CD4-positive, alpha-beta T cell treated with Interleukin-15 for 1 hour (primary cell): Measurements from ENCODE around the gene RAX2.
"Not testable (repeated sequence)": the region's sequence is repeated elsewhere in the genome, so short reads cannot be mapped to it uniquely, and the experiment has no call there.

Experiments used
- DNase-seq: peaks from one replicate; pipeline ENCODE4 v3.0.0-alpha.2; 2020

The RAX2 gene

GRCh38 chr19:3771906-3772455 lies at the start of gene RAX2:
Gene RAX2, minus strand, starts transcription at chr19:3772228. Its CDS starts 486 bp downstream, at chr19:3771742.
- DNase-seq = no peak

DNA sequence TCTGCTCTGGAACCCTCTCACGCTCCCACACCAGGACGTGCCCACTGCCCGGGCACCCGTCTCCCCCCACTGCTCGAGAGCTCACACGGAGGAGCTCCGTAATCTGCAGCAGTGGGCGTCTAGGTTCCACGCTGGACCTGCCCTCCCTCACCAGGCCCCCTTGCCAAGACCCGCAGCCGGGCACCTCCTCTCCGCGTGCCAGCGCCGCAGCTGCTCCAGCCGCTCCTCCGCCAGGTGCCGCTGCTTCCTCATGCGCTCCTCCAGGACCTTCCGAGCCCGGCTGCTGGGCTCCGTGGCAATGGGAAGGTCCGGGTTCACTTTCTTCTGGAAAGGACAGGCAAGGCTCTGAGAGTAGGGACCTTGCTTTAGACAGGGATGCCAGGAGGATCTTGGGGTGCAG lies 49.1 kb upstream of the RAX2 start:
- DNase-seq = no peak

DNA sequence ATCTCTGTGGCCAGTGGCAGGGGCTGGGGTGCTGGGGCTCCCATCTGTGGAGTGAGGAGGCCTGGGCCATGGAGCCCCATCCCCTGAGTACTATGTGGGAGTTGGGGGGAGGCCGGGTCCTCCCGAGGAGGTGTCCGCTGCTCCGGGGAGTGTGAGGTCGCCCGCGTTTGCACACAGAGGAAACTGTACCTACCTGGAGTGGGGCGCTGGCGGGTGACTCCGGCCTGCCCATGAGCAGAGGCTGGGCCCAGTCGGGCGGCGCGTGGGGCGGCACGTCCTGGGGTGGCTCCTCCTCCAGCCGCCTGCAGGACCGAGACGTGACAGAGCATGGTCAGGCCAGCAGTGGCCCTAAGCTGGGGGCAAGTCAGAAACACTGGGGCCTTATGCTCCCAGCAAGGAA lies 48.0 kb upstream of the RAX2 start:
- no peak for DNase-seq

GRCh38 chr19:3818918-3819317 lies 46.9 kb upstream of the RAX2 start:
- DNase-seq = no peak

- peak; percentile 29 for DNase-seq
Observed at GRCh38 chr19:3818466-3818865, 46.4 kb upstream of the RAX2 start.

GRCh38 chr19:3817761-3818160 lies 45.7 kb upstream of the RAX2 start:
- DNase-seq = no peak

DNA sequence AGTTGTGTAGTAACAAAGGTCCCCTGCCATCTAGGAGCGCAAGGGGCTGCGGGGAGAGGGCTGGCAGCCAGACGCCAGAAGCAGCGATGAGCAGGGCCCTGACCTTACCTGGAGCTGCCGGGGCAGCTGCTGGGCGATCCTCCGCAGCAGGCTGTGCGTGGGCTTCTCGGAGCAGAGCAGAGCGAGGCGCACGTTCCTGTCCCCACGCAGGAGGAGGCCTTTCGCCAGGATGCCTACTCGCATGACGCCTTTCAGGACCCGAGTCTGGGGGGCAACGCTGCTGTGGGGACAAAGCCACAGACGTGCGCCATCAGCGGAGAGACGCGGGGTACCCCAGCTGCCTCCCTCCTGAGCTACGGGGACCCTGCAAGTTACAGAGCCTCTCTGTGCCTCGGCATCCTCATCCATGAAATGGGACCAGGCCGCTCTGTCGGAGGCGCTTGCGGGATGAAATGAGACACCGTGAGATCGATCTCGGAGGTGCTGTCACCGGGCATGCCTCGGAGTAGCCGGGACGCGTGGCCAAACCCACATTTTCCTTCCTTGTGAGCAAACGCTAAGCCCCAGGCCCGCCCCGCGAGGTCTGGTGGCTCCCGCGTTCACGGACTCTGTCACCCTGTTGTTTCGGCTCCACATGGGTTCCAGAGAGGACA lies 44.7 kb upstream of the RAX2 start:
- DNase-seq = no peak

GRCh38 chr19:3816148-3816547 lies 44.1 kb upstream of the RAX2 start:
- not testable (repeated sequence) for DNase-seq

DNA sequence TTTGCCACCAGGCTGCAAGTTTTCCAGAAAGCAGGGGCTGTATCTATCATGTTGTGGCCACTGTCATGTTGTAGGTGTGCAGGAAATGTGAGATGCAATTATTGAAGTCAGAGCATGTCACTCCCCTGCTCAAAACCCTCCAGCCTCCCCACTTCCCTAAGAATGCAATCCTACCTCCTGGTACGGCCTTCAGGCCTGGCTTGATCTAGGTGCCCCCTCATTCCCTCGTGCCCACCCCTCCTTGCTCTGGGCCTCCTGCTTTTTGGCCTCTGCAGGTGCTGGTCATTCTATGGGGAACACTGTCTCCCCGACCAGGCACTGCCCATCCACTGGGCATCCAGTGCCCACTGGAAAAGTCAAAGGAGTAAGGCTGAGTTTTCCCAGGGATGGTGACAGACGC lies 42.6 kb upstream of the RAX2 start:
- no peak for DNase-seq

- DNase-seq = no peak
Observed at GRCh38 chr19:3813473-3814392, 41.7 kb upstream of the RAX2 start.

- peak; percentile 36 for DNase-seq
Observed at GRCh38 chr19:3810708-3811355, 38.8 kb upstream of the RAX2 start.

DNA sequence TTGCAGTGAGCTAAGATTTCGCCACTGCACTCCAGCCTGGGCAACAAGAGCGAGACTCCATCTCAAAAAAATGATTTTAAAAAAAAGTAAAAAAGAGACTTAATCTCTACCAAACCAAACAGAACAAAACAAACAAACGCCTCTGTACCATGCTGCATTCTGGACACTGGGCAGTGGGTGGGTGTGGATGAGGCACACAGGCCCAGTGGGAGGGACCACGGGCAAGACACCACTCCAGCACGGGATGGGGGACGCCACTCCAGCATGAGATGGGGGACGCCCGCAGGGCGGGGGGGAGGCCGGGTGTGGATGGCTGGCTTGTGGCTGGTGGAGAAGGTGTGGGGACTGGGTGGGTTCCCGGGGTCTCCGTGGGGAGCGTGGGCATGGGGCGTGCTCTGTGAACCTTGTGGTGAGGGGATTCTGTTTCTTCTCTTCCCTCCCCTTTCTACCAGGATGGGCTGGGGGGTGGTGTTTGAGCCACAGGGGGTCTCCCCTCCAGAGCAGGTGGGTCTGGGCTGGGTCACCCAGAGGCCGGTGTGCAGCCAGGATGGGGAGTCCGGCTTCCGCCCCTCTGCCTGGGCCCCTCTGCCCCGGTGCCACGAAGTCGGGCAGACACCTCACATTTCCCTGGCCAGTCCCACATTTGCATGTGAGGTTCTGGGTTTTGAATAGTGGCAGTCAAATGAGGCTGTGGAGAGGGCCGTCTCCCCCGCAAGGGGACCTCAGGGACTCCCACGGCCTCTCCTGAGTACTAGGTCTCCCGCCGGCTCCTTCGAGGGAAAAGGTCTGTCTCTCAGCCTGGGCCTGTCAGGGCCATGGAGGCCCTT lies 38.1 kb upstream of the RAX2 start:
- peak; percentile 42 for DNase-seq

DNA sequence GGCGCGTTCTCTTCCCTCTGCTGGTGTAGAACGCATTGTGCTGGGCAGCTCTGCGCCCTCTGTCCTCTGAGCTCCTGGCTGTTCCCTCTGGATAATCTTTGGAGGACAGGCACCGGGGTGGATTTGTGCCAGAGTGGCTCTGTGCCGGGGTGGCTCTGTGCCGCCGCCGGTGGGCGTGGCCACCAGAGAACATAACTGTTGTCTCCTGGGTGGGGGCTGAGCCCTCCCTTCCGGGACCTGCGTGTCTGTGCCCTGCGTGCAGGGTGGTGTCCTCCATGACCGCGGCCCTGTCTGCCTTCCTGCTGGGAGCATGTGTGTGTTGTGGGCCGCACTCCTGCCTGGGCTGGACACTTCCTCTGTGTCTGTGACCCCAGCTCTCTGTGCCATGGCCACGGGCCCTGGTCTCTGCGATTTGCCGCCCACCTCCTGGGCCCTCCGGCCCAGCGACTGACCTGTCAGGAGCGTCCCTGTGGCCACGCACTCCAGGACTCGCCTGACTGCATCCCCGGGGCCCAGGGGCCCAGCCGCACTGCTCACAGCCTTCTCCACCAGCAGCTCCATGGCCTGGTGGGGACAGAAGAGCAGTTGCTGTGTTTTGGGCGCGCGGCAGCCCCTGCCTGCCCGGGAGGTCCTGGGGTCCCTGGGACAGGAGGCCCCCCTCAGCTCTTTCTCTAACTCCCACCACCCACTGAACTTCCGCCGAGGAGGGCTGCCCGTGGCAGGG lies 36.6 kb upstream of the RAX2 start:
- no peak for DNase-seq

GRCh38 chr19:3807574-3808354 lies 35.7 kb upstream of the RAX2 start:
- DNase-seq = no peak

DNA sequence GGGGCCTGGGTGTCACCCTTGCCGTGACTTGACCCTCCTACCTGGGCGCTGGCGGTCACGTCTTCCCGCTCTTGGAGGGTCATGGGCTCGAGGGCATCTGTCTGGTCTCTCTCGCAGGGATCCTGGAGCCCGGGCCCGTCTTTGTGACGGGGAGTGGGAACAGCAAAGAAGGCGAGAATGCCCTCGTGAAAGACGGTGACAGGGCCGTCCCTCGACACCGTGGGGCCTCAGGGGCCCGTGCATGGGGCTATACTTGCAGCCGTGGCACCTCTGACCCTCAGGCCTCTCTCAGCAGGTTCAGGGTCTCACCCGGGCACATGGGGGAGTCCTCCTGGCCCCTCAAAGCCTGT lies 35.1 kb upstream of the RAX2 start:
- no peak for DNase-seq

- DNase-seq = no peak
Observed at GRCh38 chr19:3805859-3806258, 33.8 kb upstream of the RAX2 start.

DNA sequence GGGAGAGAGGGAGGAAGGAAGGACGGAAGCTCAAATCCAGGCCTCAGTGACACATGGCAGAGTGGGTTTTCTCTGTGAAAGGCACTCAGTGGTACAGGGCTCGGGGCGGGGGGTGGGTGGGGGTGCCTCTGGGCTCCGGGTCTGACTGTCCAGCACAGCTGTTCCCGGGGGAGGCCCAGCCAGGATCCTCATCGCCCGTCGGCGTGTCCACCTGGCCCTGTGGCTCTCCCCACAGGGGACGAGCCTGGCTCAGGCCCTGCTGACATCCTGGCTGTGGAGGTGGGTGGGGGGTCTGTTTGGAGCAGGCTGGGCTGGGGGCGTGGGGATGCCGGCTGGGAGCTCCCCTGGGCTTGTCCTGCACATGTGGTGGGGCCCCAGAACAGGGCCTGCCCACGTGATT lies 32.4 kb upstream of the RAX2 start:
- no peak for DNase-seq

- DNase-seq = no peak
Observed at GRCh38 chr19:3803986-3804385, 32.0 kb upstream of the RAX2 start.

DNA sequence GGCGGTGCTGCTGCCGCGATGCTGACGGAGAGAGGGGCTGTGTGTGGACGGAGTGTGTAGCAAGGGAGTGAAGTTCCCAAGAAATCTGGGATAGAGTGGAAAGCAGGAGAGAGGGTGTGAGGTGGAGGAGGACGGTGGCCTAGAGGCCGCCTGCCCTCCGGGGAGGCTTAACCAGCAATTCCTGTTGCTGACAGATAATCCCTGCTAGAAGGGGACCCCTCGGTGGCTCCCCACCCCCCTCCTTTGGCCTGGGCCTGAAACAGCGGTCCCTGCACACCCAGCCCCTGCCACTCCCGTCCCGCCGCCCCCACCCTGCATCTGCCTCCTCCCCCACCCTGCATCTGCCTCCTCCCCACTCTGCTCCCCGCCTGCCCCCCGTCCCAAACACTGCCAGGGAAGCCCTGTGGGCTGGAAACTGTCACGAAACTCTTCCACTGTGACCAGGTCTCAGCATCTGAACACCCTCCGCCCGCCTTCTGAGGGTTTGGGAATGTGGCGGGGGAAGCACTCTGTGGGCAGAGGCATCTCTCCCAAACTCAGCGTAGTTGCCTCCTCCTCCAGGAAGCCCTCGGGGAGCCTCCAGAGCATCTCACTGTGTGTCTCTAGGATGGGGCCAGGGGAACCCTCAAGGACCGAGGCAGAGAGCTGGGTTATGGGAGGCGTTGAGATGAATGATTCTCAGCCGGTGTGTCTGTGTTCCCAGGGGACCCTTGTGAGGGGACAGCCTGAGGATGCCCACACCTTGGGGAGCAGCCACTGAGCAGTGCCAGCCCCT lies 31.3 kb upstream of the RAX2 start:
- DNase-seq = no peak

DNA sequence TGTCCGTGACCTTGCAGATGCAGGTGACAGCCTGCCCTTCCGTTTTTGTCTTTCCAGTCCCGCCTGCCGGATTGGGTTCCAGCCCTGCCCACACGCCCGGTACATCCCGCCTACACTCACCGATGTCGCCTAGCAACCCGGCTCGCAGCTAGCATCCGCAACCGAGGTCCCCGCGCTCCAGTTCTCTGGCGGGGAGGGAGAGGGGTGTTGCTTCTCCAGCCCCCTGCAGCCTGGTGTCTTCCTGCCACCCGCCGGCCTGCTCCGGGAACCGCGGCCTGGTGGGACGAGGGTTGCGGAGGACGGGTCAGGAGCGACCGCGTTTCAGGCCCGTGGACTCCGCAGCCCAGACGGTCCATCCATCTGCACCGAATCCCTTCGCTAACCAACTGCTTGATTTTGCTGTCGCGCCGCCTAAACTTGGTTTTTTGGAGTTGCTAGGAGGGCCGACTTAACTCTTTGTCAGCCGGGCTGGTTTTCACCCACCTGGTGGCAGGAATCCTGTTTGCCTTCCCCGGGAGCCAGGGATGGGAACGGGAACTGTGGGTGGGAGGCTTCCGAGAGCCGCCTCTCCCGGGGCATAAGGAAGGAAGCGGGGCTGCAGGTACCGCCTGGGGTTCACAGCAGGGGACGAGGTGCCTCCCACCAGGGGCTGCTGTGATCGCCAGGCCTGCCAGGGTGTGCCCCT lies 29.5 kb upstream of the RAX2 start:
- DNase-seq = peak; percentile 69
